HepG2 (cell line): ENCODE results near the gene PTGIR. TPM values are rescaled to one million over a fixed set of nuclear protein-coding genes. Genes with fewer than 3 reads are reported as not detected.

Source experiments
- AGO2 ChIP-seq: fragments of 200-400 bp; formaldehyde crosslinking; optimal IDR thresholded peaks from 2 replicates; pipeline ENCODE3; 2017; ENCODE audit warnings: mild to moderate bottlenecking, low read depth, low read length, moderate library complexity
- CREM ChIP-seq, 2 experiments: sonication (generic) in 1 of 2; formaldehyde crosslinking in 1 of 2; IDR thresholded peaks; 2 replicates each; pipeline versions ENCODE4 v1.4.0 to v1.6.1; 2016 to 2020; ENCODE audit warnings: antibody characterized with exemption in 1 of 2, mild to moderate bottlenecking in 1 of 2, missing genetic modification reagents in 1 of 2
- EED ChIP-seq: sonication (generic); formaldehyde crosslinking; IDR thresholded peaks from 2 replicates; pipeline ENCODE4 v1.5.0; 2020; ENCODE audit warnings: mild to moderate bottlenecking, missing genetic modification reagents
- HOXA7 ChIP-seq: sonication (generic); formaldehyde crosslinking; IDR thresholded peaks from 2 replicates; pipeline ENCODE4 v1.8.1; 2022; ENCODE audit warnings: mild to moderate bottlenecking, missing genetic modification reagents, moderate library complexity
- KLF16 ChIP-seq, 2 experiments: sonication (generic) in 1 of 2; formaldehyde crosslinking in 1 of 2; IDR thresholded peaks; 2 replicates each; pipeline versions ENCODE4 v1.6.1 to v1.8.0; 2016 to 2023; ENCODE audit warnings: missing genetic modification reagents in 2 of 2, missing compliant biosample characterization in 1 of 2
- SAP130 ChIP-seq: IDR thresholded peaks from 2 replicates; pipeline ENCODE4 v1.6.1; 2016; ENCODE audit warnings: low read depth
- YEATS2 ChIP-seq: sonication (generic); formaldehyde crosslinking; IDR thresholded peaks from 2 replicates; pipeline ENCODE4 v1.4.0; 2020; ENCODE audit warnings: missing genetic modification reagents, borderline replicate concordance
- ZBTB20 ChIP-seq: sonication (generic); formaldehyde crosslinking; IDR thresholded peaks from 2 replicates; pipeline ENCODE4 v1.8.1; 2023; ENCODE audit warnings: missing genetic modification reagents, low read depth, mild to moderate bottlenecking, borderline replicate concordance
- ZC3H13 ChIP-seq: sonication (generic); formaldehyde crosslinking; IDR thresholded peaks from 2 replicates; pipeline ENCODE4 v1.8.1; 2023; ENCODE audit warnings: mild to moderate bottlenecking, missing genetic modification reagents, moderate library complexity
- ZNF253 ChIP-seq: sonication (generic); formaldehyde crosslinking; IDR thresholded peaks from 2 replicates; pipeline ENCODE4 v1.8.0; 2022; ENCODE audit warnings: mild to moderate bottlenecking, missing genetic modification reagents, borderline replicate concordance
- ZNF274 ChIP-seq: sonication (generic); formaldehyde crosslinking; IDR thresholded peaks from 2 replicates; pipeline ENCODE4 v1.5.1; 2020; ENCODE audit warnings: mild to moderate bottlenecking, missing genetic modification reagents
- ZNF350 ChIP-seq: sonication (generic); formaldehyde crosslinking; IDR thresholded peaks from 2 replicates; pipeline ENCODE4 v1.4.0; 2020; ENCODE audit warnings: mild to moderate bottlenecking, low read depth, missing genetic modification reagents, borderline replicate concordance
- ZNF451 ChIP-seq: sonication (generic); formaldehyde crosslinking; IDR thresholded peaks from 2 replicates; pipeline ENCODE4 v1.5.0; 2020; ENCODE audit warnings: mild to moderate bottlenecking, missing genetic modification reagents
- ZNF788 ChIP-seq: sonication (generic); formaldehyde crosslinking; IDR thresholded peaks from 2 replicates; pipeline ENCODE4 v1.5.0; 2020; ENCODE audit warnings: mild to moderate bottlenecking, missing genetic modification reagents, borderline replicate concordance
- ZSCAN12 ChIP-seq: sonication (generic); formaldehyde crosslinking; IDR thresholded peaks from 2 replicates; pipeline ENCODE4 v1.9.0; 2021; ENCODE audit warnings: mild to moderate bottlenecking, missing genetic modification reagents
- polyA plus RNA-seq, 8 experiments: library from polyadenylated mRNA; depleted of rRNA in 3 of 8; stranded (reverse) in 7 of 8; unstranded in 1 of 8; fragments of >200 nt; fragmentation: Illumina TruSeq in 4 of 8; extraction: Trizol in 4 of 8; gene quantifications; 2 replicates each; pipeline versions ENCODE4 v1.2.1 to v1.2.3, GENCODE V29; 2011 to 2016; ENCODE audit warnings: low read depth in 4 of 8, missing spikeins in 1 of 8, mixed read lengths in 1 of 8; ENCODE audit not compliant: insufficient read depth in 1 of 8
- total RNA-seq, 5 experiments: library from RNA; depleted of rRNA; stranded (reverse); fragments of >200 nt; fragmentation: Illumina TruSeq; extraction: Trizol; gene quantifications; 2 replicates each; pipeline ENCODE4 v1.2.3, GENCODE V29; 2016; ENCODE audit warnings: low read depth in 1 of 5
- TF ChIP-seq, protein P1 (sequence below): sonication (generic); formaldehyde crosslinking; IDR thresholded peaks from 2 replicates; pipeline ENCODE4 v1.4.0; 2020; ENCODE audit warnings: mild to moderate bottlenecking, missing genetic modification reagents
- TF ChIP-seq, protein P2 (sequence below): sonication (generic); formaldehyde crosslinking; IDR thresholded peaks from 2 replicates; pipeline ENCODE4 v1.8.0; 2022; ENCODE audit warnings: mild to moderate bottlenecking, missing genetic modification reagents, moderate library complexity
- TF ChIP-seq, protein P3 (sequence below), 2 experiments: fragments of 450-650 bp in 1 of 2; sonication (generic) in 1 of 2; formaldehyde crosslinking; IDR thresholded peaks; 2 replicates each; pipeline versions ENCODE4 v1.5.0 to v1.8.0; 2020 to 2022; ENCODE audit warnings: mild to moderate bottlenecking in 1 of 2, missing genetic modification reagents in 1 of 2
- TF ChIP-seq, protein P4 (sequence below): sonication (generic); formaldehyde crosslinking; IDR thresholded peaks from 2 replicates; pipeline ENCODE4 v1.4.0; 2020; ENCODE audit warnings: missing genetic modification reagents
- TF ChIP-seq, protein P5 (sequence below): IDR thresholded peaks from 2 replicates; pipeline ENCODE4 v1.6.1; 2016; ENCODE audit warnings: low read depth, control low read depth

The PTGIR gene
- total and polyA plus RNA-seq, 2 of the 13 experiments (the other 11 are each of a cell fraction or from before 2014, with no cell fraction given): not detected

DNA sequence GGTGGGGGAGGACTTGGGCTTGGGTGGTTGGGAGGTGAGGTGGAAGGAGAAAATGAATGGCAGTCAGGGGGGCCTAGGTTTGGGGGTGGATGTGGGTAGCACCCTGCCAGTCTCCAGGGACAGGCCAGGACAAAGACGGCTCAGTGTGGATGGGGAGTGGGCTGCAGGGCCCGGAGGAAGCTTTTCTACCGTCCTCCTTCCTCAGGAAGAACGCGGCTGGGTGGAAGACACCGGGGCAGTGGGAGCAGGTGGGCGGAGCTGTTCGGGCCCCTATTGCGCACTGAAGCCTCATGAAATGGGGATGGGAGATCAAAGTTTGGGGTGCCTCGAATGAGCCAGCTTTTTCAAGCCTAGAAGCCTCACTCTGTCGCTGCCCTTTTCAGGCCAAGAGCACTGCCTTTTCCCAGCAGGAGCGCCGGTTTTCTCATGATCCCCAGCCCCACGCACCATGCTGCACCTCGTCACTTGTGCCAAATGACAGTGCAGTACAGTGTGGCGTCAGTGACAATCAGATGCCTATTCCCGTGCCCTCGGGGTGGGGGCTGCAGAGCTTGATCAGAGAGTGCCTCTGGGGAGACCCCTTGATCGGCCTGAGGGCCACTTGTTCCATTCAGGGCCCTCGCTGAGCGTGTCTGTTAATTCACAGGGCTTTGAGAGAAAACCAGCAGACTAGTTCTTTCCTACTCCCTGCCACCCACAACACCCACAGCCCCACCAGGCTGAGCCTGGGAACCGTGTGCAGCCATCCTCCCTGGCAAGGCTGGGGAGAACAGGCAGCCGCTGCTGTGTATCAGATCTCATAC, 22.3 kb downstream of the PTGIR start (continued):
- TF ChIP-seq ZNF788: peak; percentile 41; the same call in 1 of the 2 replicates
- TF ChIP-seq SAP130 (CRISPR knock-in tag): peak; percentile 27; the same call in 1 of the 2 replicates
- 0 out of 2 replicates have a peak, but pooled peaks have one; percentile 23 for TF ChIP-seq ZC3H13 (CRISPR knock-in tag)
- TF ChIP-seq HOXA7: no peak
- TF ChIP-seq CREM (IDR thresholded peaks at IDR 0.05): no peak
- no peak for TF ChIP-seq CREM (CRISPR knock-in tag; IDR thresholded peaks at IDR 0.05)
- peak; percentile 7; the same call in 1 of the 2 replicates for TF ChIP-seq YEATS2 (CRISPR knock-in tag)
- TF ChIP-seq, protein P1, sequence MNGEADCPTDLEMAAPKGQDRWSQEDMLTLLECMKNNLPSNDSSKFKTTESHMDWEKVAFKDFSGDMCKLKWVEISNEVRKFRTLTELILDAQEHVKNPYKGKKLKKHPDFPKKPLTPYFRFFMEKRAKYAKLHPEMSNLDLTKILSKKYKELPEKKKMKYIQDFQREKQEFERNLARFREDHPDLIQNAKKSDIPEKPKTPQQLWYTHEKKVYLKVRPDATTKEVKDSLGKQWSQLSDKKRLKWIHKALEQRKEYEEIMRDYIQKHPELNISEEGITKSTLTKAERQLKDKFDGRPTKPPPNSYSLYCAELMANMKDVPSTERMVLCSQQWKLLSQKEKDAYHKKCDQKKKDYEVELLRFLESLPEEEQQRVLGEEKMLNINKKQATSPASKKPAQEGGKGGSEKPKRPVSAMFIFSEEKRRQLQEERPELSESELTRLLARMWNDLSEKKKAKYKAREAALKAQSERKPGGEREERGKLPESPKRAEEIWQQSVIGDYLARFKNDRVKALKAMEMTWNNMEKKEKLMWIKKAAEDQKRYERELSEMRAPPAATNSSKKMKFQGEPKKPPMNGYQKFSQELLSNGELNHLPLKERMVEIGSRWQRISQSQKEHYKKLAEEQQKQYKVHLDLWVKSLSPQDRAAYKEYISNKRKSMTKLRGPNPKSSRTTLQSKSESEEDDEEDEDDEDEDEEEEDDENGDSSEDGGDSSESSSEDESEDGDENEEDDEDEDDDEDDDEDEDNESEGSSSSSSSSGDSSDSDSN: peak; percentile 38
- peak; percentile 77; the same call in 1 of the 2 replicates for TF ChIP-seq ZNF274 (CRISPR knock-in tag)
- TF ChIP-seq ZSCAN12 (CRISPR knock-in tag): no peak
- no peak for TF ChIP-seq ZNF451 (CRISPR knock-in tag)
- TF ChIP-seq, protein P2, sequence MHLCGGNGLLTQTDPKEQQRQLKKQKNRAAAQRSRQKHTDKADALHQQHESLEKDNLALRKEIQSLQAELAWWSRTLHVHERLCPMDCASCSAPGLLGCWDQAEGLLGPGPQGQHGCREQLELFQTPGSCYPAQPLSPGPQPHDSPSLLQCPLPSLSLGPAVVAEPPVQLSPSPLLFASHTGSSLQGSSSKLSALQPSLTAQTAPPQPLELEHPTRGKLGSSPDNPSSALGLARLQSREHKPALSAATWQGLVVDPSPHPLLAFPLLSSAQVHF: 0 out of 2 replicates have a peak, but pooled peaks have one; percentile 26
- TF ChIP-seq, protein P3, sequence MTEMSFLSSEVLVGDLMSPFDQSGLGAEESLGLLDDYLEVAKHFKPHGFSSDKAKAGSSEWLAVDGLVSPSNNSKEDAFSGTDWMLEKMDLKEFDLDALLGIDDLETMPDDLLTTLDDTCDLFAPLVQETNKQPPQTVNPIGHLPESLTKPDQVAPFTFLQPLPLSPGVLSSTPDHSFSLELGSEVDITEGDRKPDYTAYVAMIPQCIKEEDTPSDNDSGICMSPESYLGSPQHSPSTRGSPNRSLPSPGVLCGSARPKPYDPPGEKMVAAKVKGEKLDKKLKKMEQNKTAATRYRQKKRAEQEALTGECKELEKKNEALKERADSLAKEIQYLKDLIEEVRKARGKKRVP (CRISPR knock-in tag; IDR thresholded peaks at IDR 0.05): no peak
- 0 out of 4 replicates have a peak, but pooled peaks of 1 of the 2 experiments have one; percentile 14 for TF ChIP-seq KLF16 (CRISPR knock-in tag; IDR thresholded peaks at IDR 0.05)
- TF ChIP-seq AGO2: peak; percentile 59
- TF ChIP-seq, protein P4, sequence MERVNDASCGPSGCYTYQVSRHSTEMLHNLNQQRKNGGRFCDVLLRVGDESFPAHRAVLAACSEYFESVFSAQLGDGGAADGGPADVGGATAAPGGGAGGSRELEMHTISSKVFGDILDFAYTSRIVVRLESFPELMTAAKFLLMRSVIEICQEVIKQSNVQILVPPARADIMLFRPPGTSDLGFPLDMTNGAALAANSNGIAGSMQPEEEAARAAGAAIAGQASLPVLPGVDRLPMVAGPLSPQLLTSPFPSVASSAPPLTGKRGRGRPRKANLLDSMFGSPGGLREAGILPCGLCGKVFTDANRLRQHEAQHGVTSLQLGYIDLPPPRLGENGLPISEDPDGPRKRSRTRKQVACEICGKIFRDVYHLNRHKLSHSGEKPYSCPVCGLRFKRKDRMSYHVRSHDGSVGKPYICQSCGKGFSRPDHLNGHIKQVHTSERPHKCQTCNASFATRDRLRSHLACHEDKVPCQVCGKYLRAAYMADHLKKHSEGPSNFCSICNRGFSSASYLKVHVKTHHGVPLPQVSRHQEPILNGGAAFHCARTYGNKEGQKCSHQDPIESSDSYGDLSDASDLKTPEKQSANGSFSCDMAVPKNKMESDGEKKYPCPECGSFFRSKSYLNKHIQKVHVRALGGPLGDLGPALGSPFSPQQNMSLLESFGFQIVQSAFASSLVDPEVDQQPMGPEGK (CRISPR knock-in tag): 0 out of 2 replicates have a peak, but pooled peaks have one; percentile 12
- TF ChIP-seq EED (CRISPR knock-in tag): 0 out of 2 replicates have a peak, but pooled peaks have one; percentile 23
- TF ChIP-seq, protein P5, sequence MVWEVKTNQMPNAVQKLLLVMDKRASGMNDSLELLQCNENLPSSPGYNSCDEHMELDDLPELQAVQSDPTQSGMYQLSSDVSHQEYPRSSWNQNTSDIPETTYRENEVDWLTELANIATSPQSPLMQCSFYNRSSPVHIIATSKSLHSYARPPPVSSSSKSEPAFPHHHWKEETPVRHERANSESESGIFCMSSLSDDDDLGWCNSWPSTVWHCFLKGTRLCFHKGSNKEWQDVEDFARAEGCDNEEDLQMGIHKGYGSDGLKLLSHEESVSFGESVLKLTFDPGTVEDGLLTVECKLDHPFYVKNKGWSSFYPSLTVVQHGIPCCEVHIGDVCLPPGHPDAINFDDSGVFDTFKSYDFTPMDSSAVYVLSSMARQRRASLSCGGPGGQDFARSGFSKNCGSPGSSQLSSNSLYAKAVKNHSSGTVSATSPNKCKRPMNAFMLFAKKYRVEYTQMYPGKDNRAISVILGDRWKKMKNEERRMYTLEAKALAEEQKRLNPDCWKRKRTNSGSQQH (CRISPR knock-in tag): 0 out of 2 replicates have a peak, but pooled peaks have one; percentile 19
- TF ChIP-seq ZNF253 (CRISPR knock-in tag): no peak
- TF ChIP-seq ZNF350 (CRISPR knock-in tag): peak; percentile 3; the same call in 1 of the 2 replicates
- 0 out of 2 replicates have a peak, but pooled peaks have one; percentile 2 for TF ChIP-seq ZBTB20
